Activated T-helper 2 cell treated with anti-CD3 and anti-CD28 coated beads, Interferon-gamma antibody, Interleukin-2, Interleukin-4, amounts not matched to agents 10 μg/mL and 5 μg/mL and 100 μg/mL, durations not matched to agents 14 hours and 24 hours and 36 hours (primary cell): Measurements from ENCODE around the gene LANCL2. TPM values are rescaled to one million over a fixed set of nuclear protein-coding genes. Genes with fewer than 3 reads are reported as not detected.

Experiments
- DNase-seq: peaks from one replicate; pipeline ENCODE4 v3.0.0; 2021; ENCODE audit warnings: low spot score
- H3K27ac Mint-ChIP-seq: one replicate; pipeline ENCODE4 v1.8.0; 2021; ENCODE audit warnings: mixed read lengths
- H3K27me3 Mint-ChIP-seq: one replicate; pipeline ENCODE4 v1.8.0; 2021; ENCODE audit warnings: low read depth, mixed read lengths
- H3K36me3 Mint-ChIP-seq: one replicate; pipeline ENCODE4 v1.8.0; 2021; ENCODE audit warnings: low read depth, mixed read lengths
- H3K4me1 Mint-ChIP-seq: one replicate; pipeline ENCODE4 v1.8.0; 2021; ENCODE audit warnings: low read depth, mixed read lengths
- H3K4me3 Mint-ChIP-seq: one replicate; pipeline ENCODE4 v1.8.0; 2021; ENCODE audit warnings: low read depth, mild to moderate bottlenecking, moderate library complexity, mixed read lengths
- H3K9me3 Mint-ChIP-seq: one replicate; pipeline ENCODE4 v1.8.0; 2021; ENCODE audit warnings: mixed read lengths
- intact Hi-C: fragments of 100-400 bp; cut with micrococcal nuclease; formaldehyde crosslinking; loops from one replicate; pipeline ENCODE4 v1.15.1; 2023
- total RNA-seq: library from RNA; stranded (reverse); gene quantifications from 2 replicates; pipeline ENCODE4 v1.2.3, GENCODE V29; 2022

Gene LANCL2
- total RNA-seq, 1 donor from 2014 or later, result 9.5 TPM

DNA sequence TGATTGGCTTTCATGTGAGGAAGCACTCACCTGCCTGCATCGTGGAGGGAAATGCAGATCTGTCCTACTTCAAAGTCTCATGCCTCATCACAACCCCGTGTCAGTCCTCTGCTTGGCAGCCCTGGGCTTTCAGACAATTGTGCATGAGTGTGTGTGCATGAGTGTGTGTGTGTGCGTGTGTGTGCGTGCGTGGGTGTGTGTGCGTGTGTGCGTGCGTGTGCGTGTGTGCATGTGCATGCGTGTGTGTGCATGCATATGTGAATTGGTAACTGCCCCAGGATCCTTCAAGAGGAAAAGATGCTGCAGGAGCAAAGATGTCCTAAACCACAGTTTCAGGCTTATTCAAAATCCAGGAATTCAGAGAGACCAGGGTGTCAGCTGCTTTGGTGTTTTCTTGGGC, 71.3 kb downstream of the LANCL2 start:
- Mint-ChIP-seq H3K36me3 (no peaks in the 10 kb centered on the region), H3K4me1 (peaks cover 6% of the 10 kb centered on the region), H3K27me3 (no peaks in the 10 kb centered on the region), H3K4me3 (no peak overlapping the region), H3K27ac (no peak overlapping the region), H3K9me3 (no peaks in the 10 kb centered on the region)
- no peak for DNase-seq
- intact Hi-C loops, result no loop called here

DNA sequence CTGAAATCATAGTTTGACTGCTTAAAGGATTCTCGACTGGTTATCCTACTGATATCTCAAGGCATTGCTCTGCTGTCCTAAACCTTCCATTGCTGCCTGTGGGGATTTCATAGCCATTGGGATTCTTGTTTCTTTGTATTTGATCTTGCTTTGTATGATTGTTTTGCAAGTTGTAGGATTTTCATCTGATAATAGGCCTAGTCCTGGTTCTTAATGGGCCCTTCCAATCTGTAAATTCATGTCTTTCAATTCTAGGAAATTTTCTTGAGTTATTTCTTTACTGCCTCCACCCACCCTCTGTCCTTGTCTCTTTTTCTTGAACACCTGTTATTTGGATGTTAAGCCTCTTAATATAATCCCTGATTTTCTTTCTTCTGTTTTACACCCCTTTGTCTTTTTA, 72.2 kb downstream of the LANCL2 start:
- H3K9me3 Mint-ChIP-seq, result no peaks in the 10 kb centered on the region
- H3K27me3 Mint-ChIP-seq, result no peaks in the 10 kb centered on the region
- no peak overlapping the region for H3K4me3 Mint-ChIP-seq
- no peak for DNase-seq
- H3K27ac Mint-ChIP-seq, result no peak overlapping the region
- intact Hi-C loops, result no loop called here
- peaks cover 6% of the 10 kb centered on the region for H3K4me1 Mint-ChIP-seq
- H3K36me3 Mint-ChIP-seq, result no peaks in the 10 kb centered on the region

DNA sequence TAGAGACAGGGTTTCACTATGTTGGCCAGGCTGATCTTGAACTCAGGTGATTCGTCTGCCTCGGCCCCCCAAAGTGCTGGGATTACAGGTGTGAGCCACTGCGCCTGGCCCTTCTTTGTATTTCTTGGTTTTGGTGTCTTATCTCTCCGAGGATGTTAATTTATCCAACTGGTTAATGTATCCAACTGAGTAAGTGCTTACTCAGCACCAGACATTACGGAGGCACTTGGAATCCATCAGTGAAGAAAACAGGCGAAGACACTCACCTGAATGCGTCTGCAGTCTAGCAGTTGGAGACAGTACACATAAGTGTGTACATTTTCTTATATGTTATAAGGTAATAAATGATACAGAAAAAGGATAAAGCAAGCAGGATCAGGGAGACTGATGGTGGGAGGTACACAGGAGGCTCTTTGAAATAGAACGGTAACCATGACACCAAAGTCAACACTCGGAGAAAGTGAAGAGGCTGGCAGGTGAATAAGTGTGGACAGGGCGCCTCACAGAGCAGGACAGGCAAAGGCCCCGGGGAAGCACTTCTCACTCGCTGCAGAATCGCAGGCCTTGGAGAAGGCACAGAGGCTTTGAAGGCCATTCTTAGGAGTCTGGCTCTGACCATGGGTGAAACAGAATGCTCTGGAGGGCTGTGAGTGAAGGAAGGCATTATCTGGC, 73.1 kb downstream of the LANCL2 start:
- H3K4me1 Mint-ChIP-seq, result peaks cover 4% of the 10 kb centered on the region

DNA sequence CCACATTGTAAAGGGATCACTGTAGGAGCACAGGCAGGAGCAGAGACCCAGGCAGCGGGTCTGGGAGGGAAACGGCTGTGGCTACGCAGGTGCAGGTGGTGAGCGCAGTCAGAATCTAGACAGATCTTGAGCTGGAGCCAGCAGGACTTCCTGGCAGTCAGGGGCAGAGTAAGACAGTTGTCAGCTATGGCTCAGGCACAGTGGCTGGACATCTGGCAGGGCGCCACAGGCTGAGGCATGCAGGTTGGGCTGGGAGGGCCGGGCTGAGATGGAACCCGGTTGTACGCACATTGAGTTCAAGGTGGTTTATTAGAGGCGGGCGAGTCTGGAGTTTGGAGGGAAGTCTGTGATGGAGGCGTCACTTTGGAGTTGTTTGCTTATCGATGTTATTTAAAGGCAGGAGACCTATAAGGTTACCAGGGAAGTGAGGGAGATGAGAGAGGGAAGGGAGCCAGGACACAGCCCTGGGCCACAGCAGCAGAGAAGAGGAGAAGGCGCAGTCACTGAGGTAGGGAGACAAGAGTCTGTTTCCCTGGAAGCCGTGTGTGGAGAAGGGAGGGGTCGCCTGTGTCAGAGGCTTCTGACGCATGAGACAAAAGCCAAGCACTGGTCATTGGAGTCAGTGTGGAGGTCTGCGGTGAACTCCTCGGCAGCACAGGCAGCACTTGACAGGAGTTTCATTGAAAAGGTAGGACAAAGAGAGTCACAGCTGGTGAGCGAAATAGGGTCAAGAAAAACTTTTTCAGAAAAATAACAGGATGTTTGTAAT, 73.8 kb downstream of the LANCL2 start:
- no peak for DNase-seq
- H3K27ac Mint-ChIP-seq, result no peak overlapping the region
- H3K4me1 Mint-ChIP-seq, result peaks cover 2% of the 10 kb centered on the region
- H3K27me3 Mint-ChIP-seq, result no peaks in the 10 kb centered on the region
- no peaks in the 10 kb centered on the region for H3K36me3 Mint-ChIP-seq
- no peaks in the 10 kb centered on the region for H3K9me3 Mint-ChIP-seq
- intact Hi-C loops, result no loop called here
- no peak overlapping the region for H3K4me3 Mint-ChIP-seq

More for the DNA sequence above, 73.1 kb downstream of the LANCL2 start:
- H3K4me3 Mint-ChIP-seq, result no peak overlapping the region
- no peak overlapping the region for H3K27ac Mint-ChIP-seq
- H3K27me3 Mint-ChIP-seq, result no peaks in the 10 kb centered on the region
- no peaks in the 10 kb centered on the region for H3K36me3 Mint-ChIP-seq
- intact Hi-C loops, result no loop called here
- no peak for DNase-seq
- no peaks in the 10 kb centered on the region for H3K9me3 Mint-ChIP-seq

DNA sequence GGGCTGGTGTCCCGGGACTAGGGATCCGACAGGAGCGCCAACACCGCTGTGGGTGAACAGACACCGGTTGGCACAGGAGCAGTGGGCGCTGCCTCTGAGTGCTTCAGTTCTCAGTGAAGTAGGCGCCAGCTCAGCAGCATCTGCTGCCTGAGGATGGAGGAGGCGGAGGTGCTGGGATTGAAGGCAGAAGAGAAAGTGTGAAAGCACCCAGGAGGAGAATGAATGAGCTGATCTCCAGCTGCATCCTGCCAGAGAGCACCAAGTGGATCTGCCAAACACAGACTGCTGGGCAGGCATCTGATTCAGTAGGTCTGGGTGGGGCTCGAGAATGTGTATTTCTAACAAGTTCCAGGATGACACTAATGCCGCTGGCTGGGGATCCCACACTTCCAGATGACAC, 74.5 kb downstream of the LANCL2 start:
- intact Hi-C loops, result no loop called here
- Mint-ChIP-seq H3K36me3 (no peaks in the 10 kb centered on the region), H3K4me1 (peaks cover 2% of the 10 kb centered on the region), H3K27ac (no peak overlapping the region), H3K27me3 (no peaks in the 10 kb centered on the region), H3K4me3 (no peak overlapping the region), H3K9me3 (no peaks in the 10 kb centered on the region)
- DNase-seq, result no peak

DNA sequence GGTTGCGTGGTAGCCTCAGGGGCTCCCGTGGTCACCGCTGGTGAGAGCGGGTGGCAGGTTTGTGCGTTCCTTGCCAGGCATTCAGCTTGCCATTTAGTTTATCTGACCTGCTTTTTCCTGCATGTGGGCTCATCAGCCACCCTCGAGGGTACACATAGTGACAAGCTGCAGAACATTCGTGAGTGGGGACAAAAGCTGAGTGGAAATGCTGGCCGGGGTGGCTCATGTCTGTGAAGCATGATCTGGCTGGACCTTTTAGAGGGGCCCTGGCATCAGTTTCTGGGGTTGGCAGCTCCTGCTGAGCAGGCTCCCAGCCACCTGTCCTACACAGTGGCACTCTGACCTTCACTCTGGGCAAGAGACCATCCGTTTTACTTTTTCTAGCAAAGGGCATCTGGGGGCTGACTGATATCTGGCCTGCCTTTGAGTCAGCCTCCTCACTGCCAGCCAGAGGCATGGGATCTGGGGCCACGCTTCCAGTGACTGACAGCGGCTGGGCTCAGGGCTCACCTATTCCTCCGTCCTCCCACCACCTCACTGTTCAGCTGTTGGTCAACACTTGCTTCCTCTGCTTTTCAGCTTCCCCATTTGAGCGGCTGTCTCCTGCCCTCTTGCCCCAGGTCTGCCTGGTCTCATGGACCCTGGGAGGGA, 75.0 kb downstream of the LANCL2 start:
- no peaks in the 10 kb centered on the region for H3K27me3 Mint-ChIP-seq
- intact Hi-C loops, result no loop called here
- DNase-seq, result no peak
- H3K36me3 Mint-ChIP-seq, result no peaks in the 10 kb centered on the region
- H3K9me3 Mint-ChIP-seq, result no peaks in the 10 kb centered on the region
- H3K4me3 Mint-ChIP-seq, result no peak overlapping the region
- peaks cover 6% of the 10 kb centered on the region for H3K4me1 Mint-ChIP-seq
- H3K27ac Mint-ChIP-seq, result no peak overlapping the region

DNA sequence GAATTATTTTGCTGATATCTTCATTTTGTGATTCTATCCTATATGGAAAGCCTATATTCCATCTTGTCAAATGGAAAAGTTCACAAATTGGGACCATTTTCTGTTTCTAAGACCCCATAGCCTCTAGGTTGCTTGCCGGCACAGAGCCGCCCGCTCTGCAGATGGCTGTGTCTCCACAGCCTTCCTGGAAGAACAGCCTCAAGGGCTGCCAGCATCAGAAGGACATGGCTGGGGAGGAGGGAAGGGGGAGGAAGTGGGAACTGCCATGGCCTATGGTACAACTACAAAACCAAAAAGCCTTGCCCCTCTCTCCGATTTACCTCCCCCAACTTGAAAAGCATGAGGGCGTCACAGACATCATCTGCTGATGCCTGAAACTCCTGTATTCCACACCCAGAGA, 75.9 kb downstream of the LANCL2 start:
- H3K27me3 Mint-ChIP-seq, result no peaks in the 10 kb centered on the region
- H3K4me3 Mint-ChIP-seq, result no peak overlapping the region
- intact Hi-C loops, result no loop called here
- no peak for DNase-seq
- no peaks in the 10 kb centered on the region for H3K9me3 Mint-ChIP-seq
- no peak overlapping the region for H3K27ac Mint-ChIP-seq
- no peaks in the 10 kb centered on the region for H3K36me3 Mint-ChIP-seq
- H3K4me1 Mint-ChIP-seq, result peaks cover 6% of the 10 kb centered on the region

DNA sequence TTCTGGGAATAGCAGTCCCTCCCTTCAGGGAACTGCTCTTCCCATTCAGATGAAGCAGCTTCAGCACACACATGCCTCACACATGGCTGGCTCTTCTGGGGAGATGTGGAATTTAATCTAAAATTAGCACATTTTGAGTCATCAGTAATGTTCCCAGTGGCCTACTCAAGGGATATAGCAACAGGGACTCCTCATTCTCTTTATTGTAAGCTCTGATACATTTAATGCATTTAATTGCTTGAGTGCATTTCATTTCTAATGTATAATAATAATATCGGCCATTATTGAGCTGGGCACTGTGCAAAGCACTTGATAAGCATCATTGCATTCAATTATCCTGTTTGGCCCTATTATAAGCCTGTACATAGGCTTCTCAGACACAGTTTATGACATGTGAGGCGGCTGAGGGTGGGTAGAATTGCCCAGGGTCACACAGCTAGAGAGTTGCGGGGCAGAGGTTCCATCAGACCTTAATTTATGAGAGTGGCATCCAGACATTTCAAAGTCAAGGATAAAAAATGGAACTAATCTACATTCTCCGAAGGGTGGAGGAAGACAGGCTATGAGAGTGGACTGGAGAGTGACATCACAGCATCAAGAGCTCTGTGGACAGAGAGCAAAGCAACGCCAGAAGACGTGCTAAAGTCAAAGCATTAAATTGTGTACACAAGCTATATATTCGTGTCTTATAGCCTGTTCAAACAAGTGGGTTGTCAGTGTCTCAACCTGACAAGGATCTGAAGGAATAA, 76.8 kb downstream of the LANCL2 start:
- Mint-ChIP-seq H3K9me3 (no peaks in the 10 kb centered on the region), H3K36me3 (no peaks in the 10 kb centered on the region), H3K27me3 (no peaks in the 10 kb centered on the region), H3K4me1 (peaks cover 6% of the 10 kb centered on the region), H3K27ac (no peak overlapping the region), H3K4me3 (no peak overlapping the region)
- DNase-seq, result no peak
- intact Hi-C loops, result no loop called here

DNA sequence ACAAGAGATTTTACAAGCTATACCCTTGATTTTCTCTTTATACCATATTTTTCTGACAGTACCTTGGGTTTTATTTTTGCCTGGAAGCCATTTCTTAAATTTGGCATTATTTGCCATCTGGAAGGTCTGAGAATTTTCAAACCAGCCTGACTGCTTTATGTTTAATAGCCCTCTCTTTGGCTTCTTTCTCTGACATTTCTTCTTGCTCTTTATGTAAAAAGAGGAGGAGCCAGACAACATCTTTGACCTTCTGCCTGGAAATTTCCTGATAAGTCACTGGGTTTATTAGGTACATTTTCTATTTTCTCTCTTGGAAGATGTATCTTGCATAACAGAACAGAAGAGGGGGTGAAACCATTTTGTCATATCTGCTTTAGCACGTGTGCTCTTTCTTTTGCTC, 79.6 kb downstream of the LANCL2 start:
- Mint-ChIP-seq H3K36me3 (no peaks in the 10 kb centered on the region), H3K4me1 (peaks cover 3% of the 10 kb centered on the region), H3K9me3 (no peaks in the 10 kb centered on the region), H3K4me3 (no peak overlapping the region), H3K27me3 (no peaks in the 10 kb centered on the region), H3K27ac (no peak overlapping the region)
- DNase-seq, result no peak
- intact Hi-C loops, result no loop called here

DNA sequence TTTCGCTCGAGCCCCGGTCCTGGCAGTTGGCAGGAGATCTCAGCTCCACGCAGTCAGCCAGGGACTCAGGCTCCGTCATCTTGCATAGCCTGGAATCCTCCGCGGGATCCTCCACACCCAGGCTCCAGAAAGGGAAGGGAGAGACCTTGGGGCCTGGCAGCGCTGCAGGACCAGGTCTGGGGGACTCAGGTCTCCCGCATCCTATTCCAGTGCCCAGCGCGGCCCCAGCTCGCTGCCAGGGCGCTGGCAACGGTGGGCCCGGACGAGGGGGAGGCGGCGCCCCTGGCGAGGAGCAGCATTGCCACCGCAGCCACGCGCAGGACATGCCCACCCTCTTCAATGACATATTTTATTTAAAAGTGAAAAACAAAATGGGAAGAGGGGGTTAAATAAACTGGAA, 83.4 kb downstream of the LANCL2 start:
- Mint-ChIP-seq H3K27me3 (no peaks in the 10 kb centered on the region), H3K9me3 (no peaks in the 10 kb centered on the region), H3K4me3 (no peak overlapping the region), H3K27ac (no peak overlapping the region), H3K4me1 (peaks cover 3% of the 10 kb centered on the region), H3K36me3 (peaks cover 7% of the 10 kb centered on the region)
- intact Hi-C loops, result no loop called here
- DNase-seq, result no peak

DNA sequence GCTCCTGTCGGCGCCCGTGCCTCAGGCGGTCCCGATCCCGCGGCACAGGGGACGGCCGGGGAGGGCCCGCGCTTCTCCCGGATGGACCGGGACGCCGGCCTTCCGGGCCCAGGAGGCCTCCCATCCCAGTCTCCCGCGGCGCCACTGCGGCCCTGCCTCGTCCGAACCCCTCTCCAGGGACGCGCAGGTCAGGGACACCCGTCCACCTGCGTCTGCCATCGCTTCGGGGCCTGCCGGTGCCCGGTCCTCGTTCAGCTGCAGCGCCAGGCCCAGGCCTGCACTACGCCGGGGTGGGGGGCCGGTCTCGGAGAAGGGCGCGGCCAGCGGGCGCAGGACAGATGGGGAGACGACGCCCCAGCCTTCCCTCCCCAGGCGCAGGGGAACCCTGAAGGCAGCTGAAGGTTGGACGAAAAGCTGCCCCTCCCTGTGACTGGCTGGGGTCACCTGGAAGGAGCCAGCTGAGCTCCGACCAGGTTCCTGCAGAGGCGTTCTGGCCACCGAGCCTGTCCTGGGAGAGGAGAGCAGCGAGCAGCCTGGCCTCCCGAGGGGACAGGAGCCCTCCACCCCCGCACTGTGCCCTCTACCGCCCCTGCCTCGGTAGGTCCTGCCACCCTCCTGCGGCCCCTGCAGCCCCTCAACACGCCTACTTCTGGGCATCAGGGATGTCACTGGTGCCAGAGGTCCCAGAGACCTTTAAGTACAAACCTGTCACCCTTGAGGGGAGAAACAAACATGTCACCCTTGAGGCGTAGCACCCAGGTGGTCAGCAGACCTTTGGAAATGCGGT, 84.3 kb downstream of the LANCL2 start:
- DNase-seq, result no peak
- Mint-ChIP-seq H3K4me3 (no peak overlapping the region), H3K27me3 (no peaks in the 10 kb centered on the region), H3K27ac (no peak overlapping the region), H3K4me1 (peaks cover 3% of the 10 kb centered on the region), H3K9me3 (no peaks in the 10 kb centered on the region), H3K36me3 (peaks cover 7% of the 10 kb centered on the region)
- intact Hi-C loops, result no loop called here

DNA sequence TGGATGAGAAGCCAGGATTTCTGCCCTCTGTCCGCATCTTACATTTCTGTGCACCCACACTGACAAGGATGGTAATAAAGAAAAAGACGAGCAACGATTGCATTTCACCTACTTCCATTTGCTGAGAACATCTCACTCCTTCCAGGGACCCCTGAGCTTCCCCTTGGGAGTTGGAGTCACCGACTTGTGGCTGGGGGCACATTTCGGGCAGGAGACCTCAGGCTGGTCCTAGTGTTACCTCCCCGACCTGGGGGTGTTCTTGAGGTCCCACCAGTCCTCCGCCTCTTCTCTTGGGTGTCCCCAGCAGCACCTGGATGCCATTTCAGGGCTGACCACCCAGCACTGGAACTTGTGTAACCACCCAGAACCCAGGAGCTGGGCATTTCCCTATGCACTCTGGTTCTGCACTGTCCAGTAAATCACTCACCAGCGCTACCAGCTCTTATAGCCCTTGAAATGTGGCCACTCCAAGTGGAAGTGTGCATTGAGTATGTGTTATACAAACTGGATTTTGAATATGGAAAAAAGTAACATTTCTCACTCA, 84.9 kb downstream of the LANCL2 start:
- no peak overlapping the region for H3K4me3 Mint-ChIP-seq

More for the DNA sequence above, 84.9 kb downstream of the LANCL2 start:
- DNase-seq, result no peak
- intact Hi-C loops, result no loop called here
- Mint-ChIP-seq H3K27me3 (no peaks in the 10 kb centered on the region), H3K4me1 (peaks cover 3% of the 10 kb centered on the region), H3K36me3 (peaks cover 7% of the 10 kb centered on the region), H3K27ac (no peak overlapping the region), H3K9me3 (no peaks in the 10 kb centered on the region)
